ENCODE data around the gene PROSER2. TPM values are rescaled to one million over a fixed set of nuclear protein-coding genes. Genes with fewer than 3 reads are reported as not detected.

PROSER2 gene
- total RNA-seq, 1 donor from 2014 or later: 0.97 TPM

DNA sequence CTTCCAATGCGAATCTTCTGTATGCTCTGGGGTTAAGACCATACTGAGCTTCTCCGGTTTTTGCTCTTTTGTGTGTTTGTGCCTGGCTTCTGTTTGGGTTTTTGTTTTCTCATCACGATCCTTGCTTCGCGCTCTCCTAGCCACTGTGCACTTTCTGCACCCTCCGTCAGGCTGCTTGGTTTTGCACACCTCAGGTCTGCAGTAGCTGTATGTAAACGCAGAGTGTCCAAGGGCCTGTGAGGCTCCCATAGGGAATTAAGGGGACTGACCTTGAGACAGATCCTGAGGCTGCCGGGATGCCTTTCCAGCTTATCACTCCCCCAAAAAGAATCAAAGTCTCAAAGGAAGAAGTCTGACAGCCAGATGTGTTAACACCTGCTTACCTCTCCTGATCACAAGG, 95.2 kb downstream of the PROSER2 start:
- intact Hi-C loops (cut with DNase I): no loop called here
- DNase-seq: no peak
- ATAC-seq (ENCODE audit: poor library complexity): no peak

- ATAC-seq (ENCODE audit: poor library complexity): no peak
- DNase-seq: no peak
- intact Hi-C loops (cut with DNase I): no loop called here
Measured at GRCh38 chr10:11919271-11919670, 96.1 kb downstream of the PROSER2 start.

Other genes with a start within 250 kb of the PROSER2 start
- gene USP6NL, start 211.7 kb upstream of the PROSER2 start, total RNA-seq: 5.2 TPM
- 105 TPM for gene ECHDC3, start 81.0 kb upstream of the PROSER2 start, total RNA-seq
- 19.8 TPM for gene UPF2, start 219.5 kb downstream of the PROSER2 start, total RNA-seq
- gene DHTKD1, start 245.6 kb downstream of the PROSER2 start, total RNA-seq: 22.8 TPM